Left lobe of liver (tissue), 2 donors: ENCODE measurements around the gene FMO3. TPM values are rescaled to one million over a fixed set of nuclear protein-coding genes. Genes with fewer than 3 reads are reported as not detected.

Experiments used
- ATAC-seq: fragments of 200-7000 bp; cut with Tn5 transposase; one replicate; pipeline ENCODE4 v1.9.1; 2020; ENCODE audit warnings: mild to moderate bottlenecking, moderate library complexity
- DNase-seq: peaks from one replicate; pipeline ENCODE4 v3.0.0-alpha.2; 2020; ENCODE audit warnings: low spot score
- total RNA-seq: library from RNA; stranded (reverse); gene quantifications from one replicate; pipeline ENCODE4 v1.2.1, GENCODE V29; 2021
- donor health status: DM: no; HTN: no; CAD: no; lungs with moderate emphysema.
- donor health status: DM: no; HTN: yes; CAD: no.

Gene FMO3
- total RNA-seq: 360 TPM

GRCh38 chr1:171090604-171091003 is at the start of gene FMO3:
FMO3 (plus strand) TSS chr1:171090905; CDS start chr1:171092659, 1,754 bp downstream.
- peak; percentile 87 for ATAC-seq

GRCh38 chr1:171048014-171048413 is 42.7 kb upstream of the FMO3 start:
- DNase-seq (no peak), ATAC-seq (no peak)

More at GRCh38 chr1:171090604-171091003, at the start of gene FMO3:
- DNase-seq: peak; percentile 75

- no peak for DNase-seq
- no peak for ATAC-seq
Measured at GRCh38 chr1:171052977-171053376, 37.7 kb upstream of the FMO3 start.

GRCh38 chr1:171055966-171056643 is 34.6 kb upstream of the FMO3 start:
- DNase-seq: no peak
- no peak for ATAC-seq

GRCh38 chr1:171061425-171062143 is 29.1 kb upstream of the FMO3 start:
- DNase-seq: no peak
- ATAC-seq: no peak

- no peak for ATAC-seq
- no peak for DNase-seq
Measured at GRCh38 chr1:171062902-171063301, 27.8 kb upstream of the FMO3 start.

GRCh38 chr1:171075041-171075440 is 15.7 kb upstream of the FMO3 start:
- DNase-seq: no peak
- ATAC-seq: no peak

- no peak for DNase-seq
- peak; percentile 68 for ATAC-seq
Measured at GRCh38 chr1:171081314-171081753, 9.4 kb upstream of the FMO3 start.

GRCh38 chr1:171081763-171082201 is 8.9 kb upstream of the FMO3 start:
- DNase-seq (no peak), ATAC-seq (peak; percentile 21)

GRCh38 chr1:171082606-171083005 is 8.1 kb upstream of the FMO3 start:
- DNase-seq: no peak
- ATAC-seq: no peak

GRCh38 chr1:171083222-171083621 is 7.5 kb upstream of the FMO3 start:
- peak; percentile 55 for DNase-seq
- peak; percentile 29 for ATAC-seq

- DNase-seq (peak; percentile 73), ATAC-seq (peak; percentile 82)
Measured at GRCh38 chr1:171084091-171084490, 6.6 kb upstream of the FMO3 start.

GRCh38 chr1:171084870-171085269 is 5.8 kb upstream of the FMO3 start:
- DNase-seq: no peak
- ATAC-seq: no peak

GRCh38 chr1:171087896-171088295 is 2.8 kb upstream of the FMO3 start:
- peak; percentile 32 for ATAC-seq
- DNase-seq: peak; percentile 60

- ATAC-seq (no peak), DNase-seq (no peak)
Measured at GRCh38 chr1:171103862-171104261, 13.2 kb downstream of the FMO3 start.

GRCh38 chr1:171107262-171107940 is 16.7 kb downstream of the FMO3 start:
- DNase-seq (no peak), ATAC-seq (no peak)

GRCh38 chr1:171107969-171108368 is 17.3 kb downstream of the FMO3 start:
- DNase-seq (no peak), ATAC-seq (no peak)

- ATAC-seq: no peak
- DNase-seq: no peak
Measured at GRCh38 chr1:171109966-171110365, 19.3 kb downstream of the FMO3 start.

GRCh38 chr1:171110621-171111326 is 20.1 kb downstream of the FMO3 start:
- no peak for DNase-seq
- no peak for ATAC-seq

- no peak for ATAC-seq
- no peak for DNase-seq
Measured at GRCh38 chr1:171112119-171112518, 21.4 kb downstream of the FMO3 start.

GRCh38 chr1:171113382-171113781 is 22.7 kb downstream of the FMO3 start:
- ATAC-seq (no peak), DNase-seq (no peak)
